Amniotic stem cell (primary cell): ENCODE measurements around the gene DOK3.
"Not testable (repeated sequence)": the region's sequence is repeated elsewhere in the genome, so short reads cannot be mapped to it uniquely, and the experiment has no call there.

Source experiments
- DNase-seq: peaks from one replicate; lab custom pipeline; 2025; lab: John Stamatoyannopoulos, UW

The DOK3 gene

DNA sequence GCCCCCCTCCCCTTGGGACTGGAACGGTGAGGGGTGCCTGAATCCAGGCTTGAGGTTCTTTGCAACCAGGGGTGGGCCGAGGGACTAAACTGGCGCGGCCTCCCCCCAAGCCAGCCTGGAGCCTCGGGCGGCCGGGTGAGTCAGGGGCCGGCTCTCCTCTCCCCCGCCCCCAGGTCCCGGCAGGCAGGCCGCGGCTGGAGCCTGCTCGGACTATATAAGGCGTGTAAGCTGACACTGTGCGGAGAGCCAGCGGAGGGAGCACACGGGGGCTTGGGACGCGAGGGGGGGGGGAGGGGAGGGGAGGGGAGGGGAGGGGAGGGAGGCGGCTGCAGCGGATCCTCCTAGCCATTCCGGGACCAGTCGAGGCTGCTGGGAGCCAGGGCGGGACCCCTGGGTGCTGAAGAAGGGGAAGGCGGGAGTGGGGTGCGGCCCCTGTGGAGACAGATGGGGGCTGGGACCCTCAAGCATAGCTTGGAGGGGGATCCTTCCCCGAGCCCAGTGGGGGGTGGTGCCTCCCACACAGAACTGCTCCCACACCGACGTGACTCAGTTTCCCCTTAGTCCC, 12.8 kb downstream of the DOK3 start:
- peak; percentile 83 for DNase-seq

- DNase-seq: no peak
Observed at GRCh38 chr5:177496070-177496726, 13.4 kb downstream of the DOK3 start.

DNA sequence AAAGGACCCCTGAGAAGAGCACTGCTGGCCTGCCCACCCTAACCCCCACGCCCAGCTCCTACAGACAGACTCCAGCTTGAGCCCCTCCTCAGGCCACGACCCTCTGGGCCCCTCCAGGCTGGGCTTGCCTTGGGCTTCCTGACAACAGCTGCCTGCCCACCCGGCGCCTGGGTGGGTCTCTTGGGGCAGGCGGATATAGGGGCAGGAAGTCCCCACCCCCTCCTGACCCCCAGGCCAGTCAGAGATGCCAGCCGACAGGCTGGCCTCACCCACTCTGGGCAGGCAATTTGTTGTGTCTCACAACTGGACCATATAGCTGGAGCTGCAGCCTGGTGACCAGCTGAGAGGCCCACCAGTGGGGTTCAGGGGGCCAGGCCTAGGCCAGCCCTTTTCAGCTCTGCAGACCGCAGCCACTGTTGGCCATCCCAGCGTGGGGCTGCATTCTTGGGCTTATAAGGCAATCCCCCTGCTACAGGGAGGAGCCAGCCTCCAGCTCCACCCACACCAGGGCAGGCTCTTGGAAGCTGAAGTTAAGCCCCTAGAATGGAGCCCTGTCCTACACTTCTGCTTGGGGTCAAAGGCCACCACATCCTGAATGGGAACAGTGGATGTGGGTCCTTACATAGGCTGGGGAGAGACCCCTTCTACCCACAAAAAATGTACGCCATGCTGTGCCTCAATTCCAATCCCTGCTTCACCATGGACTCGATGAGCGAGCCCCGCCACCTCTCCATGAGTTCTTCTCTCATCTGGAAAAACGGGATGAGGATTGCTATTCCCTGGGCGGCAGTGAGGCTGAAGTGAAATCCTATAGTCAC, 14.2 kb downstream of the DOK3 start:
- DNase-seq: peak; percentile 49

DNA sequence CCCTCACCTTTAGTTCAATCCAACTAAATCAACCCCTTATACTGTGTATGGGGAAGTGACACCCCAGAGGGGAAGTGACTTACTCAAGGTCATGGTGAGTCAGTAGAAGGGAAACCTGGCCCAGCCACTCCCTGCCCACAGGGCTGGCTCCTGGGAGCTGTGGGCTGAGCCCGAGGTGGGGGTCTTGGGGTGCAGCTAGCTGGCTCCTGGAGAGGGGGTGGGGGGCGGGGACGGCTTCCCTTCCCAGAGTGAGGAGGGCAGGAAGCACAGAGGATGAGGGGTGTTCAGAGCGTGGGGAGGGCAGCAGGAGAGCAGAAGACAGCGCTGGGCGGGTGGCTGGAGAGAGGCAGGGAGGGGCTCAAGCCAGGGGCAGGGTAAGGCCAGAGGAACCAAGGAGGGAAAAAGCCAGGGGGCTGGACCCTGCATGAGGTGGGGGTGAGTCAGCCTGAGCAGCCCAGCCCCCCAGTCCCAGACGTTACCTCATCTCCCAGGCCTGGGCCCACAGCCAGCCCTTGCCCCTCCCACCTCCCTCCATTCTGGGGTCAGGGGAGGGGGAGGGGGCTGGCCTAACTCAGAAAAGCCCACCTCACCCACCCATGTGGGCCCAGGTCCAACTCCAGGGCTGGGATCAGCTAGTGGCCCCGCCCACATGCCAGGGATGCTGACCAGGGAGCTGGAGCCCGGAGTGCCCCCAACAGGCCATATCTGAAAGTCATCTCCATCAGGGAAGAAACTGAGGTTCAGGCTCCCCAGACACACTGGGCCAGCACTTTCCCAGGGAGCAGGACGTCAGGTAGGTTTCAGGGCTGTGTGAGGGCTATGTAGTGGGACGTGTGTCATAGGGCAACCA, 15.1 kb downstream of the DOK3 start:
- DNase-seq: peak; percentile 89

GRCh38 chr5:177493795-177494345, 15.8 kb downstream of the DOK3 start:
- no peak for DNase-seq

GRCh38 chr5:177492841-177493240, 16.8 kb downstream of the DOK3 start:
- no peak for DNase-seq

DNA sequence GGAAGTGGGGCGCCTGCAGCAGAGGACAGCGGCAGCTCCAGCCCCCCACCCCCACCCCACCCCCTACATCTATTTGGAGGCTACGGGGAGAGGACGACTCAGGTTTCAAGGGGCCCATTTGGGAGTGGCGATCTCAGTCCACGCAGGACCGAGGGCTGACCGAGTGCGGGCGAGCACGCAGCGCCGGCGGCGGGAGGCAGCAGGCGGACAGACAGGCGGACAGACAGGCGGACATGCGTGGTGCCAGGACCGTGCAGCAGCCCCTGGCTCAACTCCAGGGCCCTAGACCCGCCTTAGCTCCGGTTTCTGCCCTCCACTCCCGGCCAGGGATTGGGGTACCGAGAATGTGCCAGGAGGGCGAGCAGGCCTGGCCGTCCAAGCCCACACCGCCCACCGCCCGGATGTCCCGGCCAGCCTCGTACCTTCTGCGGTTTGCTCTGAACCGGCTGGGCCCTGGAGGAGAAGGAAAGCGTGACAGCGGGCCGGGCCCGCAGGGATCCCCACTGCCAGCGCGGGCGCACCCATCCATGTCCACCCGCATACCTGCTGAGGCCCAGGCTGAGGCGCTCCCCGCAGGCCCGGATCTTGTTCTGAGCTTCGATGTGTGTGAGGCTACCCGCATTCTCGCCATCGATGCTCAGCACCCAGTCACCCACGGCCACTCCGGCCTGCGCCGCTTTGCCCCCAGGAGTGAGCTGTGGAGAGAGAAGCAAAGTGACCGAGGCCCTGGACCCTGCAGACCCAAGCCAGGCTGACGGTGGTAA, 17.5 kb downstream of the DOK3 start:
- no peak for DNase-seq

DNA sequence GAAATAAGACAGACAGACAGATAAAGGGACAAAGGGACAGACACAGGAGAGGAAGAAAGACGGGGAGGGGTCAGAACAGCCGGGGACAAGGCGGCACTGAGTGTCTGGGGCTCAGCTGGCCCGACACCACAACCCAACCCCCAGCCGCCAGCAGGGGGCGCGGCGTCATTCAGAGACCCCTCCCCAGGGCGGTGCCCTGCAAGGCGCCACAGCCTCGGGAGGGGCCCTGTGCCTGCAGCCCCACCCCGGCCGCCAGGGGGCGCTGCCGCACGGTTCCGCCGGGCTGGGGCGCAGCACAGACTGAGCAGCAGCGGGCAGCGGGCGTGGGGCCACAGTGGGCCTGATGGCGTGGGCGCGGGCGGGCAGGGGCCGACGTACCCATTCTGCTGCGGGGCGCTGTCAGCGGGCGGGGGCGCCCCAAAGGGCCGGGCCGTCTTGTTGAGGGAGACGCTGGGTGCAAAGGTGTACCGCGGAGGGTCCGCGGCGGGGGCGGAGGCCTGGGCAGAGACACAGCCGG, 18.1 kb downstream of the DOK3 start:
- no peak for DNase-seq

GRCh38 chr5:177490992-177491391, 18.6 kb downstream of the DOK3 start:
- no peak for DNase-seq

DNA sequence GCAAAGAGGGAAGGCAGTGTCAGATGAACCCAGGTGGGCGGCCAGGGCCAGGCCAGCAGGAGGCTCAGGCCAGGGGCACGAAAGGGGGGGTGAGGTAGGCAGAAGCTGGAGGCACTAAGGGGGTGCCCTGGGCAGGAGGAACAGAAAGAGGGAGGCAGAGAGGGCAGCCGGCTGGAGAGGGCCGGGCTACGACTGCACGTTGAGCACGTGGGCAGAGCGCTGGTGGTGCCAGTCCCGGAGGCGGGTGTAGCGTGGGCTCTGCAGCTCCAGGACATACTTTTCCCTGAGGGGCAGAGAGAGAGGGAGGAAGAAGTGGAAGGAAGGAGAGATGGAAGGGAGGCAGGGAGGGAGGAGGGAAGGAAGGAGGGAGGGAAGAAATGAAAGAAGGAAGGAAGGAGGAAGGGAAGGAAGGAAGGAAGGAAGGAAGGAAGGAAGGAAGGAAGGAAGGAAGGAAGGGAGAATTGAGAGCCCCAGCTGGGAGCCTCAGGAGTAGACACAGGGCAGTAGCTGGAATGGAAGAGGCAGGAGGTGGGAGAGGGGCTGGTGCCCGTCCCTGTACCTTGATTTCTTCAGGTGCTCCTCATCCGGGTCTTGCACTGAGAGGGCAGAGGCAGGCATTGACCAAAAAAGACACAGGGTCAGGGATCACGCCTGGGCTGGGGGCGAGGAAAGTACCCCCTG, 19.2 kb downstream of the DOK3 start:
- DNase-seq: no peak

DNA sequence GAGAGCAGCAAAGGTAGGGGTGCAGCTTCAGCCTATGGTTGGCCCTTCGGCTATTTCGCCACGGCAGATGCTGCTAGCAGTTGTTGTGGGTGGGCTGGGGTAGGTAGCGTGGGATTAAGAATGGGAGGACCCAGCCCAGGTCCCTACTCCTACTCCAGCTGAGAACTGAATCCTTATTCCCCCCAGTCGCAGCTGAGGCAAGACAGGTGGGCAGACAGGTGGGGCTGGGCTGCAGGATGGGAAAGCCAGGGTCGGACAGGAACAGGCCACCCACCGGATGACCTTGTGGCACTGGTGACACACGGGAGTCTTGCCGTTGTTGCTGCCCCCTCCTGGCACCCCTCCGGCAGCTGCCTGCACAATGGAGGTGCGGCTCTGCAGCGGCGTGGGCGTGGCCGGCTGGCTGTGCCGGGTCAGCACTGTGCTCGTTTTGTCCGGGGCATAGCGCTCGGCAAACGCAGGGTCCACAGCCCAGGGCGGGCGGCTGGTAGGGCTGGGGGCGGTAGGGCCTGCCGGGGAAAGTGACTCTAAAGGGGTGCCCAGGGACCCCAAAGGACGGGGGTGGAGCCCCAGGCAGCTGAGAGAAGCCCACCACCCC, 20.4 kb downstream of the DOK3 start:
- no peak for DNase-seq

GRCh38 chr5:177487975-177488374, 21.7 kb downstream of the DOK3 start:
- no peak for DNase-seq

DNA sequence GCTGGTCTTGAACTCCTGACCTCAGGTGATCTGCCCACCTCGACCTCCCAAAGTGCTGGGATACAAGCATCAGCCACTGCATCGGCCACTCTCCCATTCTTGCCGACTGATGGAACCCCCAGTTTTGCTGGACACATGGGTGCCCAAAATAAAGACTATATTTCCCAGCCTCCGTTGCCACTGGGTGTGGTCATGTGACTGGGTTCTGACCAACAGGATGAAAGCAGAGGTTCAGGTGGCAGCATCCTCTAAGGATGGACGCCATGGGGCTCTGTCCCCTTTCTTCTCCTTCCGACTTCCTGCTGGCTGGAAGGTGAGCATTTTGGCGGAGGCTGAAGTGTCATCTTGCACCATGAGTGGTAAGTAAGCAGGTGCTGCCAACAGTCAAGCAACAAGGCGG, 22.5 kb downstream of the DOK3 start:
- no peak for DNase-seq

DNA sequence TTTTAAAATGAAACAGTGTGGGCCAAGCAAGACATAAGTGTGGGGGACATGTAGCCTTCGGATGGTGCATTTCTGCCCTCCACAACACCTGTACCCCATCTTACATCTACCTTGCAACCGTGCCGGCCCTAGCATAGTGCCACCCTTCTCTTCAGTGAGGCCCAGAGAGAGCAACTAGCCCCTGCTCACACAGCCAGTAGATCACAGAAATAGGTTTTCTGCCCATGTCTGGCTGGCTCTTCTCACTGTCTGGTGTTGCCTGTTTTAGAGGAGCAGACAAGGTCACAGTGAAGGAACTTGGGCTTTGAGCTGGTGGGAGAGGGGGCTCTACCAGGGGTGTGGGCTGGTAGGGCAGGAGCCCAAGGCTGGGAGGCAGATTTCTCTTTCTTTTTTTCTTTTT, 23.4 kb downstream of the DOK3 start:
- no peak for DNase-seq

DNA sequence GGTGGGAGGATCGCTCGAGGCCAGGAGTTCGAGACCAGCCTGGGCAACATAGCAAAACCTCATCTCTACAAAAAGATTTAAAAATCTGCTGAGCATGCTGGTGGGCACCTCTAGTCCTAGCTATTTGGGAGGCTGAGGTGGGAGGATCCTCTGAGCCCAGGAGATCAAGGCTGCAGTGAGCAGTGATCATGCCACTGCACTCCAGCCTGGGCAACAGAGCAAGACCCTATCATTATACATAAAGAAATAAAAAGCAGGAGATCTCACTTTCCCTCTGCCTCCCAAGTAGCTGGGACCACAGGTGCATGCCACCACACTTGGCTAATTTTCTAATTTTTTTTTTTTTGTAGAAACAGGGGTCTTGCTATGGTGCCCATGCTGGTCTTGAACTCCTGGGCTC, 23.9 kb downstream of the DOK3 start:
- DNase-seq: not testable (repeated sequence)

- DNase-seq: no peak
Observed at GRCh38 chr5:177484902-177485549, 24.6 kb downstream of the DOK3 start.

GRCh38 chr5:177483994-177484901, 25.4 kb downstream of the DOK3 start:
- DNase-seq: no peak

- DNase-seq: no peak
Observed at GRCh38 chr5:177483042-177483441, 26.6 kb downstream of the DOK3 start.
